GM23248 (cell line): ENCODE measurements around the gene LRRC28. TPM values are rescaled to one million over a fixed set of nuclear protein-coding genes. Genes with fewer than 3 reads are reported as not detected.
A peak's percentile ranks its signal among the peaks of the same experiment; 100 is the strongest.

ENCODE experiments used
- DNase-seq: peaks from one replicate; pipeline ENCODE4 v3.0.0-alpha.2; 2015
- H2AFZ ChIP-seq: fragments of 200-600 bp; sonication (generic); 2 replicates; pipeline ENCODE4 v1.6.1; 2016; ENCODE audit warnings: antibody characterized with exemption
- H3F3A ChIP-seq: fragments of 200-600 bp; sonication (generic); 2 replicates; pipeline ENCODE4 v1.6.1; 2016; ENCODE audit warnings: mild to moderate bottlenecking, antibody characterized with exemption, mixed run types; ENCODE audit not compliant: insufficient read depth
- H3K27ac ChIP-seq: fragments of 200-600 bp; sonication (generic); 2 replicates; pipeline ENCODE4 v1.5.1; 2016; ENCODE audit warnings: mild to moderate bottlenecking
- H3K27me3 ChIP-seq: fragments of 200-600 bp; sonication (generic); replicated peaks from 2 replicates; pipeline ENCODE4 v1.6.1; 2016; ENCODE audit warnings: mild to moderate bottlenecking; ENCODE audit not compliant: insufficient read depth
- H3K36me3 ChIP-seq: fragments of 200-600 bp; sonication (generic); 2 replicates; pipeline ENCODE4 v1.6.1; 2016; ENCODE audit warnings: low read depth, mild to moderate bottlenecking
- H3K4me1 ChIP-seq: fragments of 200-600 bp; sonication (generic); 2 replicates; pipeline ENCODE4 v1.6.1; 2016; ENCODE audit warnings: mild to moderate bottlenecking; ENCODE audit not compliant: insufficient read depth
- H3K4me2 ChIP-seq: fragments of 200-600 bp; sonication (generic); one replicate; pipeline ENCODE4 v1.6.1; 2016; ENCODE audit warnings: mild to moderate bottlenecking; ENCODE audit not compliant: unreplicated experiment
- H3K4me3 ChIP-seq: fragments of 200-600 bp; sonication (generic); 2 replicates; pipeline ENCODE4 v1.5.1; 2016; ENCODE audit warnings: mild to moderate bottlenecking
- H3K79me2 ChIP-seq: fragments of 200-600 bp; sonication (generic); 2 replicates; pipeline ENCODE4 v1.6.1; 2016; ENCODE audit warnings: mild to moderate bottlenecking; ENCODE audit not compliant: insufficient read depth
- H3K9ac ChIP-seq: fragments of 200-600 bp; sonication (generic); 2 replicates; pipeline ENCODE4 v1.6.1; 2016; ENCODE audit warnings: mild to moderate bottlenecking
- H3K9me2 ChIP-seq: fragments of 200-600 bp; sonication (generic); 2 replicates; pipeline ENCODE4 v1.6.1; 2016; ENCODE audit warnings: mixed run types, mild to moderate bottlenecking, moderate library complexity; ENCODE audit not compliant: insufficient read depth
- H3K9me3 ChIP-seq: fragments of 200-600 bp; sonication (generic); one replicate; pipeline ENCODE4 v1.6.1; 2017; ENCODE audit warnings: low read depth
- H4K20me1 ChIP-seq: fragments of 200-600 bp; sonication (generic); 2 replicates; pipeline ENCODE4 v1.6.0; 2016; ENCODE audit not compliant: insufficient read depth
- EZH2 ChIP-seq: fragments of 200-600 bp; sonication (generic); IDR thresholded peaks from 2 replicates; pipeline ENCODE4 v1.6.1; 2018; ENCODE audit warnings: antibody characterized with exemption, mild to moderate bottlenecking; ENCODE audit not compliant: insufficient read depth, poor library complexity, severe bottlenecking
- EZH2phosphoT487 ChIP-seq: fragments of 200-600 bp; sonication (generic); IDR thresholded peaks from 2 replicates; pipeline ENCODE4 v1.6.1; 2018; ENCODE audit warnings: antibody characterized with exemption, moderate library complexity, mild to moderate bottlenecking, low read depth; ENCODE audit not compliant: insufficient read depth
- WGBS, 2 experiments: methylation state at CpG; one replicate each; pipeline ENCODE4 v1.1.6; 2015 to 2017; ENCODE audit warnings: low lambda C conversion rate in 2 of 2, low coverage in 1 of 2; ENCODE audit errors: missing lambda C conversion rate in 2 of 2; 5-methylcytosine and 5-hydroxymethylcytosine counted together
- in situ Hi-C: fragments of 300-500 bp; cut with MboI; formaldehyde crosslinking; loops from 2 replicates; pipeline ENCODE4 v1.15.0; 2020
- polyA plus RNA-seq: library from polyadenylated mRNA; unstranded; fragments of >200 nt; fragmentation: Nextera tagmentation; extraction: Ambion mirVana; gene quantifications from 2 replicates; pipeline ENCODE4 v1.2.1, GENCODE V29; 2016
- total RNA-seq: library from RNA; depleted of rRNA; stranded (reverse); fragments of >200 nt; shearing (Covaris generic); gene quantifications from 2 replicates; pipeline ENCODE4 v1.2.3, GENCODE V29; 2014

LRRC28 gene
- total and polyA plus RNA-seq, 2 experiments from 2014 or later = 18.4 to 30.8 TPM

DNA sequence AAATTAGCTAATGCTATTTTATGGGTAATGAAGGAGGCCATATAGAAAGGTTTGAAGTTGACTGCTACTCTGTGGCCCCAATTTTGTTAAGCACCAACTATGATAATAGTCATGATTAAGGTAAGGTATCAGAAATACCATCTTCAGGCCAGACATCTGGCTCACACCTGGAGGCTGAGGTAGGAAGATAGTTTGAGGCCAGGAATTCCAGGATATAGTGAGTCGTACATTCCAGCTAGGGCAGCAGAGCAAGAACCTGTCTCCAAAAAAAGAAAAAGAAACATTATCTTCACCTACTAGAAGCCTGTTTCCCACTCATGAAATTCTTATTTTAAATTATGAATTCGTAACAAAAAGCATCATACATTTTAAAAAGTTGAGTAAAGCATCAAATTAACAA, 64.4 kb downstream of the LRRC28 start:
- Histone ChIP-seq H4K20me1 (no peaks in the 10 kb centered on the region), H3K4me3 (no peak overlapping the region), H3K9me2 (no peaks in the 10 kb centered on the region; the same call in 1 of the 2 replicates), H3K9ac (no peak overlapping the region), H3K36me3 (0 out of 2 replicates have a peak, but pooled peaks cover 8% of the 10 kb centered on the region), H2AFZ (no peak overlapping the region), H3K4me1 (peaks cover 3% of the 10 kb centered on the region), H3K4me2 (no peak overlapping the region), H3K27ac (no peak overlapping the region), H3K27me3 (no peaks in the 10 kb centered on the region), H3F3A (no peaks in the 10 kb centered on the region), H3K79me2 (no peaks in the 10 kb centered on the region), H3K9me3 (no peaks in the 10 kb centered on the region)
- TF ChIP-seq EZH2phosphoT487 = no peak
- no peak for TF ChIP-seq EZH2
- DNase-seq = no peak
- 95 to 97% methylated on average over 2 of the region's 2 CpGs for WGBS, 2 experiments
- in situ Hi-C loops = no loop called here

DNA sequence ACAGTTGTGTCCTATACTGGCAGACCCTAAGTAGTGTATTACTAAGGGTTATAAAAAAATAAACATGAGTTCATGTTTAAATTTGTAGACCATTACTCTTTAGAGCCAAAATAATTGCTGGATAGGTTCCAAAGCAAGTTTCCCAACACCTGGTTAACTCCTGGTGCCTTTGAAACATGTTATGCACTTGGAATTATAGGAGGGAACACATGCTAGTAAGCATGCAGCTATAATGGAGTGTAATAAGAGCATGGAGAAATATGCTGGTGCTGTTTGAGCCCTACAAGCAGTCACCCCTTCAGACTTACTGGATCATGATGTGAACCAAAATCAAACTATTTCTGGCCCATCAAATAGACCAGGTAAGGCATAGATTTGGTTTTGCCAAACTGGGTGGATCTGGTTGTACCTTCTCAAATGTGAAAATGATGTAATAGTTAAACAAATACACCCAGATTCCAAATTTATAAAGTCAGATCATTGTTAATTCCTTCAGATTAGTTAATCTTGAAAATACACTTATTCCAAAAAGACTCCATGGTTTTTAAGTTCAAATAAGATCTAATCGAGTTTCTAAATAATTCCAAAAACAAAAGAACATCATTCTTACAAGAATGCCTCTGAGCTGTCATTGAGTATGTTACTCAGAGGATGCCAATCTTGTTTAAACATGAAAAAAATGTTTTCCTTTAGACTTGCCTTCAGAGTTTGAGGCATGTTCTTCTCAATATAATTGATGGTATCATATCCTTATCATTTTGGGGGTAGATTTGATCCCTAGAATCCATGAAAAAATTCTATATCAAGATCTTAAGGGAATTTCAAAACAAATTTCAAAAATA, 69.3 kb downstream of the LRRC28 start:
- Histone ChIP-seq H2AFZ (0 out of 2 replicates have a peak overlapping the region, but pooled peaks have one; percentile 14), H3K27me3 (no peaks in the 10 kb centered on the region), H3K36me3 (no peaks in the 10 kb centered on the region), H3K9me2 (no peaks in the 10 kb centered on the region; the same call in 1 of the 2 replicates), H3K9me3 (no peaks in the 10 kb centered on the region), H3K9ac (no peak overlapping the region), H3F3A (peaks cover 26% of the 10 kb centered on the region), H3K4me3 (no peak overlapping the region), H3K79me2 (no peaks in the 10 kb centered on the region), H3K4me1 (peaks cover 35% of the 10 kb centered on the region), H3K4me2 (no peak overlapping the region), H3K27ac (no peak overlapping the region), H4K20me1 (no peaks in the 10 kb centered on the region)
- in situ Hi-C loops = no loop called here
- DNase-seq = no peak
- WGBS, 2 experiments = 34 to 46% methylated on average over 1 of the region's 1 CpG
- TF ChIP-seq EZH2 (no peak), EZH2phosphoT487 (no peak)

DNA sequence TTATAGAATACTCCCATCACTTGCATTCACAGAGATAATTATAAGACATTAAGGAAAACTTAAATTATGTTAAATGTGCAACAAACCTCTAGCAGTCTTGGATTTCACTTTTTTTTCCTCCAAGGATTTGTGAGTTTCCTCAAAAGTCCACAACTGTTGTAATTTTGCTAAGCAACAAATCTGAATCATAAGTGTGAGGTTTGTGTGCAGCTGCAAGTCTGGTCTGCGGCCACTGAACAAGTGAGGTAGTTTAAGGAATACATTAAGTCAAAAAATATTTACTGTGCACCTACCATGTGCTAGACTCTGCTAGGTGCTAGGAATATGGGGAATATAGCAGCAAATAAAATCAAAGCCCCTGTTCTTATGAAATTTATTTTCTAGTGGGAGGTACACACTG, 70.2 kb downstream of the LRRC28 start:
- Histone ChIP-seq H3K79me2 (no peaks in the 10 kb centered on the region), H3K4me3 (no peak overlapping the region), H4K20me1 (no peaks in the 10 kb centered on the region), H3K27ac (no peak overlapping the region), H2AFZ (no peak overlapping the region), H3K9me3 (no peaks in the 10 kb centered on the region), H3F3A (peaks cover 26% of the 10 kb centered on the region), H3K9ac (no peak overlapping the region), H3K27me3 (no peaks in the 10 kb centered on the region), H3K36me3 (no peaks in the 10 kb centered on the region), H3K4me2 (no peak overlapping the region), H3K9me2 (no peaks in the 10 kb centered on the region; the same call in 1 of the 2 replicates), H3K4me1 (peaks cover 35% of the 10 kb centered on the region)
- TF ChIP-seq EZH2 (no peak), EZH2phosphoT487 (no peak)
- DNase-seq = no peak
- in situ Hi-C loops = no loop called here
- WGBS, 2 experiments = 65 to 77% methylated on average over 1 of the region's 1 CpG

DNA sequence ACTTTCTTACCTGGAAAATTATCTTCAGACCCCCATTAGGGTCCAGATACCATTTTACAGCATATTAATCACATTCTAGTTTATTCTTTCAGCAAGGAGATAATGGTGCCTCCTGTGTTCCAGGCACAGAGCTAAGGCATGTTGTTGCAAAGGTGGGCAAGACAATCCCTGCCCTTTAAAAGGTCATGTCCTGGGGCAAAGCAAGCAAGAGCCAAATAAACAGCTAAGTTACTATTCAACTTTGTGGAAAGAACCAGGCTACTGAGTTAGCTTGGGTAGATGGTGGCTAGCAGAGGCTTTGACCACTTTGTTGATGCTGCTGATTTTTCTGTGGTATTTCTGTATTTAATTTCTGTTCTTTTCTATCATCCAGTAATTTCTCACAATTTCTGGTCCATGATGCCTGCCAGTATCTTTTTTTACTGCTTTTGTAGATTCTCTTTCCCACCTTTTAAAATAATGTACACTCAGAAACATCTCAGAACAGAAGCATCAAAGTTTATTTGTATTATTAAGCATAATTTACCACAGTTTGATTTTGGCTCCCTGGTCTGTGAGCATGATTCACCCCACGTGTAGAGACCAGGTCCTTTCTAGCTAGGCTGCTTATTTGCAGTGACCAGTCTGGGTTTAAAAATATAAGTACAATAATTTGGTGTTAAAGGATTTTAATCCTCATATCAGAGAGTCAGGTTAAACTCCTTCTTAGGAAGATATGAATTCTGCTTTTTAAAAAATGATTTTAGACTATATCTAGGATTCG, 71.5 kb downstream of the LRRC28 start:
- in situ Hi-C loops = no loop called here
- Histone ChIP-seq H3F3A (peaks cover 26% of the 10 kb centered on the region), H3K9ac (0 out of 2 replicates have a peak overlapping the region, but pooled peaks have one; percentile 79), H4K20me1 (no peaks in the 10 kb centered on the region), H3K4me1 (peaks cover 35% of the 10 kb centered on the region), H3K36me3 (no peaks in the 10 kb centered on the region), H3K9me2 (no peaks in the 10 kb centered on the region; the same call in 1 of the 2 replicates), H3K27ac (peak overlapping the region; percentile 95), H2AFZ (peak overlapping the region; percentile 23; the same call in 1 of the 2 replicates), H3K4me2 (peak overlapping the region; percentile 82), H3K79me2 (no peaks in the 10 kb centered on the region), H3K4me3 (no peak overlapping the region), H3K27me3 (no peaks in the 10 kb centered on the region), H3K9me3 (no peaks in the 10 kb centered on the region)
- WGBS, 2 experiments = 37 to 38% methylated on average over 2 of the region's 2 CpGs
- TF ChIP-seq EZH2 (no peak), EZH2phosphoT487 (no peak)
- peak; percentile 48 for DNase-seq
